C1 segment of cervical spinal cord (tissue), 14 donors: ENCODE data around the gene ATP13A4.

ENCODE experiments used
- DNase-seq, 14 donors: peaks; one replicate each; lab custom pipeline; 2025; lab: John Stamatoyannopoulos, UW

The ATP13A4 gene

GRCh38 chr3:193498215-193498614 lies 56.5 kb downstream of the ATP13A4 start:
- no peak for DNase-seq

DNA sequence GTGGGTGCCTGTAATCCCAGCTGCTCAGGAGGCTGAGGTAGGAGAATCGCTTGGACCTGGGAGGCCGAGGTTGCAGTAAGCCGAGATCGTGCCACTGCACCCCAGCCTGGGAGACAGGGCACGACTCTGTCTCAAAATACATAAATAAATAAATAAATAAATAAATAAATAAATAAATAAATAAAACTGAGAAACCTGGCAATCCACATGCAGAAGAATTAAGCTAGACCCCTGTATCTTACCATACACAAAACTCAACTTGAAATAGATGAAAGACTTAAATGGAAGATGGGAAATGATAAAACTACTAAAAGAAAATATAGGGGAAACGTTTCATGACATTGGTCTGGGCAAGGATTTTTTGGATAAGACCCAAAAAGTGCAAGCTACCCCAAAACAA lies 58.0 kb downstream of the ATP13A4 start:
- DNase-seq = no peak

DNA sequence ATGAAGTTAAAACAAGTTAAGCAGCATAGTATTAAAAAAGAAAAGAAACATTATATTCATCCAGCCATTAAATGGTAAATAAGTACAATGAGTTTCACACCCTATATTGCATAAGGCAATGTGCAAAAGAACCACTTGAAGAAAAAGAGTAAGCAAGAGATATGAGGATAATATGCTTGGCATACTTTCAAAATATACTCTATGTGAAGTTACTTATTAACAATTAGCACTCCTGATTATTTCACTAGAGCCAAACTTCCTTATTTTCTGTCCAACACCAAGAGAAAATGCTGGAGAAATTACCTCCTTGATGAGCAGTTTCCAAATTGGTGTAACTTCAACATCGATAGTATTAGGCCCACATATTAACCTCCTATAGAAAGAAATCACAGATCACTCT lies 63.7 kb downstream of the ATP13A4 start:
- no peak for DNase-seq

- no peak for DNase-seq
These were observed 64.1 kb downstream of the ATP13A4 start for GRCh38 chr3:193490580-193490979.

DNA sequence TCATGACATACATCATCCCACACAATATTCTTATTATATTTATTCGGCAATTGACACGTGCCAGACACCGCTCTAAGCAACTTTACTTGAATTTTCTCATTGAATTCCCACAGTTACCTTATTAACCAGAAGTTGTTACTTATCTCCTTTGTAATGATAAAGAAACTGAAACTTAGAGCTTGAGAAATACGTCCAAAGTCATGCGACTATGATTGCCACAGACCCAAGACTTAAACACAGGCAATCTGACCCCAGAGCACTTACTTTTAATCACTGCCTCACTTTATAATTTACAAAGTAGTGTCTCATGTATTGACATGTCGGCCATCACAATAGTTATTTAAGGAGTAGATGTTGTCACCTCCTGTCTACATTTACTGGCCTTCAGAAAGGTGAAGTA lies 64.7 kb downstream of the ATP13A4 start:
- no peak for DNase-seq

GRCh38 chr3:193488741-193489140 lies 66.0 kb downstream of the ATP13A4 start:
- no peak for DNase-seq

DNA sequence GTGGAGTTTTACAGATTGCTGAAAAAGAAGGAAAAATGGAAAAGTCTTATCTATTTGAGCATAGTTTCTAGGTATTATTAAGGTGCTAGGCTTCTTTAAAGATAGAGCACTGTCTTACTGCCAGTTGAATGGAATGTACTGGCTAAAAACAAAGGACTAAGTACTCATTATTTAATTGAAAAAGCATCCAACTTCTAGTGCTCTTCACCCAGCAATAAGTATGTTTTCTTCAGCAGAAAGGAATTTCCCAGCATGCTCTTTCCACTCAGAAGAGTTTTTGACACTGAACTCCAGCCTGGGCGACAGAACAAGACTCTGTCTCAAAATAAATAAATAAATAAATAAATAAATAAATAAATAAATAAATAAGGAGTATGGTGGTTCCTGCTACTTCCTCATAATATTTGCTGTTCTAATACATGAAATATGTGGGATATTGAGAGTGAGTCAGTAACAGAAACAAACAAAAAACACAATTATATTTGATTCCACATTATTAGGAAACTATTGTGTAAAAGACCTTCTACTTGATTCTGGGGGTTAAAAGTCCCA lies 70.6 kb downstream of the ATP13A4 start:
- DNase-seq = no peak

- DNase-seq = no peak
These were observed 73.3 kb downstream of the ATP13A4 start for GRCh38 chr3:193481436-193481835.

- no peak for DNase-seq
These were observed 80.2 kb downstream of the ATP13A4 start for GRCh38 chr3:193474446-193474845.

- no peak for DNase-seq
These were observed 84.0 kb downstream of the ATP13A4 start for GRCh38 chr3:193470710-193471109.

DNA sequence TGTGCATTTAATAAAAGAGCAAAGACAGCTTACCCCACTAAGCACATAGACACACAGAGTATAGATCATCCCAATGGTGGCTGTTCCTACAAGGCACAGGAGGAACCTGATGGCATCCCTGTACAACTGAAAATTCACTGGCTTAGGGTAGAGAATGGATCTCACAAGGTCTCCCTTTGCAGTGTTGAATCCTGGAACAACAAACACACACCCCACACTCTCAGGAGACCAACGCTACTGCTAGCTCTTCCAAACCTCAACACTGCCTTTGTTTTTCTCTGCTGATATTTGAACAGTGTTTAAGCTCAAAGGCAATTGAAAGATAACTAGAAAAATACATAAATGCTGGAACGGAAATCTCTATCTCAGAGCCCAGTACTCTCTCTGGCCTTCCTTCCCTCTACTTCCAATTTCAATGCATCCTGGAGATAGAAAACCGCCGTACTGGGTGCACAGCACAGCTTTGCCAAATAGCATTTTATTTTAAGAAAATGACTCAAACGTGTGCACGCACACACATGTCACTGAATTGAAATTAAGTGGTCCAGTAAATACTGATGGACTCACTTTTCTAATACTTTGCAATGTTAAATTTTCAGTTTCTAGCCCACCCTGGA lies 88.6 kb downstream of the ATP13A4 start:
- no peak for DNase-seq

GRCh38 chr3:193464889-193465288 lies 89.8 kb downstream of the ATP13A4 start:
- DNase-seq = no peak

DNA sequence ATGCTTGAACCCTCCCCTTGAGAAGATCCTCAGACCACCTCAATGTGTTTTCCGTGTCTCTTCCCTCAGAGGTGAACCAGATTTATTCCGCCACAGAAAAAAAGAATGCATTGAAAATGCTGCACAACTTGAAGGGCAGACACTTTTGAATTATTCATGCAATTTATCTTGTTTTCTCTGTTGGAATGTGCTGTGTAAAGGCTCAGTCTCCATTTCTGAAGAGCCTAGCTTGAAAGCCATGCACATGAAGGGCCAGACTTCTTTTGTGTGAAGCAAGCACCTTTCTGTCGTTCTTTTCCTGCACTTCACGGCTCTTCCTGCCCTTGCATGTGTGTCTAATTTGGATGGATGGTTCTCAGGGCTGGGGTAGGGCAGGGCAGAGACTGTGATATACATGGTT lies 97.2 kb downstream of the ATP13A4 start:
- DNase-seq = no peak

GRCh38 chr3:193452338-193452737 lies 102.4 kb downstream of the ATP13A4 start:
- no peak for DNase-seq

GRCh38 chr3:193451902-193452301 lies 102.8 kb downstream of the ATP13A4 start:
- DNase-seq = no peak

DNA sequence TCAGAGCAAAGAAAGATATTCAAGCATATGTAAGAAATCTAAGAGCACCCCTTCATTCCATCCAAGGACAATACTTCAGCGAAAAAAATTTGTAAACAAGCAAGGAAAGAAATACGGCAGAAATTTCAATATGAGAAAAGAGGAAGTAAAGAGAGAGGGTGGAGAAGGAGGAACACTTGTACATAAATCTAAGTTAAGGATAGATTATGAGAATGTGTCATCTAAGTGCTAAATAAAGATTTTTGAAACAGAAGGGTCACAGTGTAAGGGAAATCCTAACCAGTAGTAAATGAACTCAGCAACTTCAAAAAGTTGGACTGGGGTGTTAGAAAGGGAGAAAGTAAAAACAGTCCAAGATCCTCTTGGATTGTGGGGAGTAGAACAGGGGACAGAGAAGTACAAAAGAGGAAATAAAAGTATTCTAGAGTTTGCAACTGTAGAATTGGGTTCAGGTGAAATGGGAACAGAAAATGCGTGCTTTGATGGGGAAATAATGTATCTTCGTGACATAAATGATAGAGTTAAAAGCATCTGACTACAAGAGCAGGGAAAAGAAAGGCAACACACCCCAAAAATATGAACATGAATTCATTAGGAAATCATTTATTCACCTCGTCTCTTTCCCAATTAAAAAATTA lies 107.6 kb downstream of the ATP13A4 start:
- no peak for DNase-seq

DNA sequence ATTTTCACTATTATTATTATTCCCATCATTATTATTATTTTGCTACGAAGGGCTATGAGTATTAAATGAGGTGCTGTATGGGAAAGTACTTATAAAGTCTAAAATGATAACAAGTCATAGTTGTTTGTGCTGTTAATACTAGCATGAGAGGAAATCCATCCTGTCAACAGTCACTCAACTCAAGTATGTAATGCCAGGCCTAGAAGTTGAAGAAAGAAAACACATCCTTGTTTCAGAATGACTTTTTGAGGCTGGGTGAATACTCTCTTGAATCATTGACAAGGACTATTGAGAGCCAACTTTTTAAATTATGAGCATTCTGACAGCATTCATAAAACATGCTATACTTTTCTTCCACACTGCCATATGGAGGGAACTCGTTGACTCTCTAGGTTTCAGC lies 115.3 kb downstream of the ATP13A4 start:
- DNase-seq = no peak

DNA sequence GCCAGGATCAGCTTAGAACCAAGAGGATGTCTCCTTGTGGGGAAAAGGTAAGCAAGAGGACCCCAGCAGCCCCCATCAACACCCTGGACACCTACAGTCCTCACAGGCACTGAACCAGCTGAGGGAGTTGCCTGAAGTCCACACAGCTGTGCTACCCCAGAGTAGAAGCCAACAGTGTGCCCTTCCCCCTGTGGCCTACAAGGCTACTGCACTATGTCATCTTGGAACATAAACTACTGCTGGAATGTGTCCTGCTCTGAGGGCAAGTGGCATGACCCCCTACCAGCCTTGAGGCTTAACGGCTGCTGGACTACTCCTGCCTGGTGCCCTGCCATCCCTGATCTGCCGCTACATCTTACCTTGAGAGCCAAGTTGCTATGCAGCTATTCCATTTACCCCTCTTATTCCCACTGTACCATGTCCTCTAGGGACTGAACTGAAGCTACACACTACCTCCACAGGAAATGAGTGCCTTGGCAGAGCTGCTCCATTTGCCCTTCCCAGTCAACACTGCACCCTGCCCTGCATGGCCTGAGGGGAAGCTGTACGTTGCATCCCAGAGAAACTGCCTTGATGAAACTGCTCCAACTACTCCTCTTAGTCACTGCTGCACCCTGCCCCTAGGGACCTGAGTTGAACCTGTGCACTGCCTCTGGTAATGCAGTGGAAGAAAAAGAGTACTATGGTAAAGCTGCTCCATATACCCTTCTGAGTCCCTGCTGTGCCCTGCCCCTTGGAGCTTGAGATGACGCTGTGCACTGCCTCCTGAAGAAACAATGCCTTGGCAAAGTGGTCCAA lies 135.9 kb downstream of the ATP13A4 start:
- DNase-seq = no peak

DNA sequence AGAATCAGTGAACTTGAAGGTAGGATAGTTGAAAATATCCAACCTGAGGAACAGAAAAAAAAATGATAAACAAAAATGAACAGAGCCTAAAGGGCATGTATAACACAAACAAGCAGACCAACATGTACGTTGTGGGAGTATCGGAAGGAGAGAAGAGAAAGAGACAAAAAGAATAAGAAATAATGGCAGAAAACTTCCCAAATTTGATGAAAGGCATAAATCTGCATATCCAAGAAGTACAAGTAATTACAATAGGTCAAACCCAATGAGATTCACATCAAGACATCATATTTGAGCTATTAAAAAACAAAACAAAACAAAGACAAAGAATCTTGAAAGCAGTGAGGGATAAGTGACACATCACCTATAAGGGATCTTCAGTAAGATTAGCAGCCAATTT lies 138.1 kb downstream of the ATP13A4 start:
- DNase-seq = no peak

GRCh38 chr3:193407688-193408087 lies 147.0 kb downstream of the ATP13A4 start:
- DNase-seq = no peak

- no peak for DNase-seq
These were observed 147.6 kb downstream of the ATP13A4 start for GRCh38 chr3:193407112-193407511.

- no peak for DNase-seq
These were observed 151.4 kb downstream of the ATP13A4 start for GRCh38 chr3:193403307-193403706.

- DNase-seq = peak in 4 of 14 donors; percentile 10 to 24 (median 17)
These were observed 154.4 kb downstream of the ATP13A4 start for GRCh38 chr3:193400304-193400703.
